Daoy (cell line): ENCODE data around the gene PDRG1. TPM values are rescaled to one million over a fixed set of nuclear protein-coding genes. Genes with fewer than 3 reads are reported as not detected.
"Not testable (repeated sequence)": the region's sequence is repeated elsewhere in the genome, so short reads cannot be mapped to it uniquely, and the experiment has no call there.

ENCODE experiments used
- DNase-seq: peaks from one replicate; pipeline ENCODE4 v3.0.0-alpha.2; 2015; ENCODE audit warnings: low read depth
- total RNA-seq: library from RNA; depleted of rRNA; stranded (reverse); fragments of >200 nt; shearing (Covaris generic); gene quantifications from 2 replicates; pipeline ENCODE4 v1.2.3, GENCODE V29; 2014

Gene PDRG1
- total RNA-seq, 1 experiment from 2014 or later: 13.6 TPM

DNA sequence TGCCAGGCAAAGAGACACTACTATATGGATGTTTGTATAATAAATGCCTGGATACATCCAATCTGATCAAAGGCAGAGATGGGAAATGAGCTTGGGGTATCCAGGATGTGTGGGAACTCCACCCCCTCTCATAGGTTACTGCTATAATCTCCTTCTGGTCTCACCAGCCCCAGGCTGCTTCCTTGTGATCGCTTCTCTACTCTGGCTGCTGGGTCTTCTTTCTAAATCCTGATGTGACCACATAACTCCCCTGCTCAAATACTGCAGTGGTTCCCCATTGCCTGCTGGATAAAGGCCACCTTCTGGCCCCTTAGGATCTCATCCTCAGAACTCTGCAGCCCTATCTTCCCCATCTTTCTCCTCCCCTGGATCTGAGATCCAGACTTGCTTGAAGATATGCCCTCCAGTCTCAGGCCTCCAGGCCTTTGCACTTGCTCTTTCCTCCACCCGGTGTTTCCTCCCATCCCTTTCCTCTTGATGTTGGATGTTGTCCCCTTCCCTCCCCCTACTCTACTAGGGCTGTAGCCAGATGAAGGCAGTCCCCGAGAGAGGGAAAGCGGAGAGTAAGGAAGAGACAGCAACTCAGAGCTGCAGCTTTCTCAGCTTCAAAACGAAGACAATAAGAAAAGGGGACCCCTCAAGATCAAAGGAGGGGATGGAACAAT is 15.3 kb upstream of the PDRG1 start:
- DNase-seq: no peak

DNA sequence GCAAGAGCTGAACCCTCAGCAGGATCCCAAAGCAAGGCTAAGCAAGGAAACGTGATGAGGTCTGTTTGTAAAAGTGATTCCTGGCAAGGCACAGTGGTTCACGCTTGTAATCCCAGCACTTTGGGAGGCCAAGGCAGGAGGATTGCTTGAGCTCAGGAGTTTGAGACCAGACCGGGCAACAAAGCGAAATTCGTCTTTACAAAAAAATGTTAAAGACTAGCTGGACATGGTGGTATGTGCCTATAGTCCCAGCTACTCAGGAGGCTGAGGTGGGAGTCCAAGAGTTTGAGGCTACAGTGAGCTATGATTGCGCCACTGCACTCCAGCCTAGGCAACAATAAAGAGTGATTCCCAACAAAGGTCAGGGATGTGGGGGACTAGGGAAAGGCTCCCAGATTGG is 12.0 kb upstream of the PDRG1 start:
- DNase-seq: no peak

DNA sequence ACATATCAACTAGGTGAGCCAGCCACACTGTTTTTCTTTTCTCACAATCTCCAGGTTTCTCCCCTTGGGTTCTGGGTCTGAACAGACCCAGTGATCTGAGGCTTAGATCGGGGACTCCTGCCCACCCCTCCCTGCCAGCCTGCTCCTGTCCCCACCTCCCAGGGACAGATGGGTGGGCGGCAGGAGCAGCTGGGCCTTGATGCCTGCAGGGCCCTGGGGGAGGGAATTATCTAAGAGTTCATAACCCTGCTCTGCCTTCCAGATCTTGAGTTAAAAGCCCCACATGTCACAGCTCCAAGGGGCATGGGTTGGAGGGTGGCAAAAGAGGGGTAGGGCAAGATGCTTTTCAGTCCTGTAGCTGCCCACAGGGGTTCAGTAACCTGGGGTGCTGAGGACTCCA is 10.9 kb upstream of the PDRG1 start:
- DNase-seq: no peak

DNA sequence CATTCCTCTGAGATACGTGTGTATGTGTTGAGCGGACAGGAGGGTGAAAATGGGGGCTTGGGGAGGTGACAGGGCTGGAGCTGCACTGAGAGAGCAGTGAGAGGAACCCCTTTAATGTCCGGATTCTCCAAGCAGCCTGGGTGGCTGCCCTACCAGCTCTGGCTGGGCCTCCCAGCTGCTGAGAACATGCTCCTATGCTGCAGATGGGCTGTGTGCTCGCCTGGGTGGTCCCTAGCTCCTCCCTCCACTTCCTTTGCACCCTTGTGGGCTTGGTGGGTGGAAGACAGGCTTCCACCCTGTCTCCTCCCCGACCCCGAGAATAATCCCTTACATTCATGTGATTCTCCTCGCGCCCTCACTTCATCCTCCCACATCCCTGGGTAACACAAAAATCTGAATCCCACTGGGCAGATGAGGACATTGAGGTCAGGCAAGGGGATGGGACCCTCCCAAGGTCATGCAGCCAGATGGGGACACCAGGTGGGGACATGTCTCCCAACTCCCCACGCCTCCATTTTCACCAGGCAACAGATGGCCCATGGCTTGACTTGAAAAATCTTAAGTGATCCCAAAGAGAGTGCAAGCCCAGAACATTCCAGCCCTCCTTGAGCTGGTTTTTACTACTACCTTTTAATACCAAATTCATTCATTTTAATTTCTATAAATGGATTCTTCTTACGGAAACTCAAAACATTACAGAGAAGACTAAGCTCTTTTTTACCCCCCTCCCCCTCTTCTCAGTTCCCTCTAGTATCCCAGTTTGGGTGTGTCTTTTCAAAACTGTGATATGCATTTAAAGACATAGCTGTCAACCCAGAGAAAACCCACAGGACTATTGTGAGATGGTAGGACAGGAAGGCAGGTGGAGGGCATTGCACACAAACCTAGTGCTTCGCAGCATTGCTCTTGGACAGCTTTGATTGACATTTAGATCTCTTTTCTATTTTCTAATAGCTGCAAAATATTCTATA is 5.0 kb upstream of the PDRG1 start:
- DNase-seq: no peak

DNA sequence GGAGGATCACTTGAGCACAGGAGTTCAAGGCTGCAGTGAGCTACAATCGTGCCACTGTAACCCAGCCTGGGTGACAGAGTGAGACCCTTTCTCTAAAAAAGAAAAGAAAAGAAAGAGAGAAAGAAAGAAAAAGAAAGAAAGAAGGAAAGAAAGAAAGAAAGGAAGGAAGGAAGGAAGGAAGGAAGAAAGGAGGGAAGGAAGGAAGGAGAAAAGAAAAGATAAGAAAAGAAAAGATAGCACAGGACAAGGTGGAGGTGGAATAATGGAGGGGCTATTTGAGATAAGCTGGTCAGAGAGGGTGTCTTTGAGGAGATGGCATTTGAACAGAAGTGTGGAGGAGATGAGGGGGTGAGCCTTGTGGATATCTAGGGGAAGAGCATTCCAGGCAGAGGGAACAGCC is 2.7 kb upstream of the PDRG1 start:
- no peak for DNase-seq

DNA sequence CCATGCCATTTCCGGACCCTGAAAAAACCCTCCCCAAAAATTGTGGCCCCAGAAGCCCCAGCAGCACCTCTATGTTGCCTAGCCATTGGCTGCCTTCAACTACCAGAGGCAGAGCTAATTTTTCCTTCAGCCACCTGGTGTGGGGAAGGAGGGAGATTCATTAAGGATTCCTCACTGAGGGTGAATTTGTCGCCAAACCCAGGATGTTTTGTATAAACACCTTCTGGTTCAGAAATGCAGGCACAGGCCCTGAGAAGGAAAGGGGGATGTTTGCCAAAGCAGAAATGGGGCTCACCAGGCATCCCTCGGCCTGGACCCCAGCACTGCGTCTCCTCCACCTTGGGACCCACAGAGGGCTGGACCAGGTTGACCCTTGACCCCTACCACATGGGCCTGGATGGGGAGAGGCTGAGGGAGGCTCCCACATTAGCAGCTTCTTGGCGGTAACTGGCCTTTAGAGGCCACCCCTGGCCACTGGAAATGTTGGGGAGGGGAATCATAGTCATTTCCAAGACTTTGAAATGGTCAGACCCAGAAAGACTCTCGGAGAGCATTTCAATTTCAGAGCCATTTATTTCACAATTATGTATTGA is 1.8 kb upstream of the PDRG1 start:
- no peak for DNase-seq

DNA sequence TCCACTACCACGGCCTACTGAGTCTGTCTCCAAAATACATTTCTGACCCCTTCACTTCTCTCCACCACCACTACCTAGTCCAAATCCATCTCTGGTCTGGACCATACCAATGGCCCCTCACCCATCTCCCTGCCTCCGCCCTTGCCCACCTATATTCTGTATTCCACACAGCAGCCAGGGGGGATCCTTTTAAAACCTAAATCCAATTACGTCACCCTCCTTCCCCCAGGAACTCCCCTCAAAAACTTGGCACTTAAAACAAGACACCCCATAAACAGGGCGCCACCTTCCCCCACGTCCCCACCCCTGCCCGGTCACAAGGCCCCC is 680 bp downstream of the PDRG1 start:
- DNase-seq: no peak

DNA sequence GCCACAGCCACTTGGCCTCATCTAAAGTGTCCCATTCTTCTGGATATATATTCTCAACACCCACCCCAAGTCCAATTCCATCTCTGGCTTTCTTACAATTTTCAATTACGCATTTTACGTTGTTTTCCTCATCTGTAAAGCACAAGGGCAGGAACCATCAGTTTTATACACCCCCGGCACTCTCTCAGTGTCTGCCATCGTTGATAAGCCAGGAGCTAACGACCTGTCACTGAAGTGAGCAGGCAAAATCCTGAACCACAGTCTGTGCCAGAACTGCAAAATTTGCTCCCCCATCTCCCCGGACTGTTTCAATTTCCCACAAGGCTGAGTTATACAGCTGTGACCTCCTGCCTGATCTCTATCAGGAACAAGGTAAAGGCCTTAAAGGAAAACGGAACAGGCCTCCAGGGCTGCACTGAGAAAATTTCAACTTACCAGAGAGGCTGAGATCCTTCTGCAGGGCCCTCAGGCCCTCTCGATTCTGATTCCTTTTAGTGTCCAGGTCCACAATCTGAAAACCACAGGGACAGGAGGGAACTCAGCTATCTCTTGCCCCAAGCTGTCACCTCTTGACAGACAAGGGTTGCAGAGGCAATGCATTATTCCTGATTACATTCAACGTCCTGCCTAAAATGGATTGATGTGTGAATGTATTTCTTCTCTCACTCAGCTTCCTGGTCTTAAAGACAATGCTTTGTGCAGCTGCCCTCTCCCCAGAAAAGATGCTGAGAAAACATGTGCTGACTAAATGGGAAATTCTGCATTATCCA is 1.8 kb downstream of the PDRG1 start:
- DNase-seq: no peak

DNA sequence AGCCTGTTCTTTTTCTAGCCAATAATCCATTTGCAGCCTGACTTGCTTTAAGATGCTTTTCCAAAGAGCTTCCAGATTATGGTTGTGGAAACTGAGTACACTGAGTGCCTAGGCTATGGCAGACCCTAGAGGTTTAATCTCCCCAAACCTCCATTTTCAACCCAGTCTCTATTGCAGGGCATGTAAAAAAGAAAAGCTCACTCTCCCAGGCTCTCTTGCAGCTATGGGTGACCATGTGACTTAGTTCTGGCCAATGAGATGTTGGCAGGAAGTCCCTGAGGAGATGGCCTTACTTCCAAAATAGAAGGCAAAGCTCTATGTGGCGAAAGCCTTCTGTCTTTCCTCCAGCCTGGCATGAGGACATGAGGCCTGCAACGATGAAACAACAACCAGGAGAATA is 3.8 kb downstream of the PDRG1 start:
- DNase-seq: no peak

DNA sequence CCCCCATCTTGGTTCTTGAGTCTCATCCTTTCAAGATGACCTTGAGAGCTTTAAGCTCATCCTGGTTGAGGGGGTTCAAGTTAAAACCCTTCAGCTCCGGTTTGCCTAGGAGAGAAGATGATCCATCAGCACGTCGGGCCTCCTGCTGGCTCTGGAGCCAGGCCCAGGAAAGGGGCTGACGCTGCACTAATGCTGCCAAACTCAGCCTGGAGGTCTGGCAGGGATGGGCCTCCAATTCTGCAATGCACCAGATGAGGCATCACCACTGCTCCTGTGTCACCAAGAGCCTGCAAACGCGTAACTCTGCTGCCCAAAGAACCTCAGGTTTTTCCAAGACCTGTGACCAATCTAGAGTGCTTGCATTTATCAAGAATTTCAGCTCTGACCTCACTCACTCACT is 6.1 kb downstream of the PDRG1 start:
- DNase-seq: no peak

DNA sequence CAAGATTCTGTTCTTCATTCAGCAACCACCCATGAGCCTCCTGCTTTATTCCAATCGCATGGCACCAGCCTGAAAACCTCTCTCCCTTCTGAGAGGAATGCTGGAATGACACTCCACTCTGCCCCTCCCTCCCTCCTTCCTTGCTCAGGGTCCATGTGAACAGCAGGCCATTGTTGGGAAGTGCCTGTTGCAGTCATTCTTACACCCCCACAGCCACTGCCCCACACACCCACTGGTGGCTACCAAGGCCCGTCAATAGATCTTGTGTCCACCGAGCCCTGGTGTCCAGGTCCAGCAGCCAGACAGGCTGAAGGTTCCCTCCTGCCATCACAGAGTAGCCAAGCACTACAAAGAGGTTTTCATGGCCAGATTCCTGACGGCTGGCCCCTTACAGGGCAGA is 6.5 kb downstream of the PDRG1 start:
- DNase-seq: no peak

DNA sequence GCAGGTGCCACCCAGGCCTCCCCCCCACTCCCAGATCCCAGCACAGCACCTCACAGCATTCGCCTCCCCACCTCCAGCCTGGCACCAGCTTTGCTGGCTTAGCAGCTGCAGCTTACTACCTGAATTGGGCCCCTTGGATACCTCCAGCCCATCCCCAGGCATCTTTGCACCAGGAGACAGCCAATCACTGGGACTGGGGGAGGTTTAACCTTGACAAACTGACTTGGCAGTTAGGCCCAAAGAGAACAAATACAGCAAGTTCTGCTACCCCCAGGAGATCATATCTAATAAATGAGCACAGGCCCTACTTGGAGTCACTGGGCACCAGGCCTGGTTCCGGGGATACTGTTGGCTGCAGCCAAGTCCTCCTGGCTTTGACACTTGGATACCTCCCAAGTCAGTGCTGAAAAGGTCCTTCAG is 8.8 kb downstream of the PDRG1 start:
- DNase-seq: no peak

DNA sequence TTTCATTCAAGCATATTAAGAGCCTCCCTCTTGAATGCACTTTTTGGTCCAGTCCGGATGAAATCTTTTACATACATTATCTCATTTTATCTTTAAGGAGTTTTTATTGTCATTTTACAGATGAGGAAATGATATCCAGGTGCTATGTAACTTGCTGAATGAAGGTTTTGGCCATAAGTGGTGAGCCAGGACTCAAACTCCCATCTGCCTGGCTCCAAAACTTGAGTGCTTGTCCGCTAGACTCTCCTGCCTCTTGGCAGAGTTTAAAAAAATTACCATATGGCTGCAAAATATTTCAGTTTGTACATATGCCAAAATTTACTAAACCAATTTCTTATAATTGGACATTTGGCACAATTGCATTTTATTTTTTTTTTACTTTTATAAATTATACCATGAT is 12.2 kb downstream of the PDRG1 start:
- no peak for DNase-seq

DNA sequence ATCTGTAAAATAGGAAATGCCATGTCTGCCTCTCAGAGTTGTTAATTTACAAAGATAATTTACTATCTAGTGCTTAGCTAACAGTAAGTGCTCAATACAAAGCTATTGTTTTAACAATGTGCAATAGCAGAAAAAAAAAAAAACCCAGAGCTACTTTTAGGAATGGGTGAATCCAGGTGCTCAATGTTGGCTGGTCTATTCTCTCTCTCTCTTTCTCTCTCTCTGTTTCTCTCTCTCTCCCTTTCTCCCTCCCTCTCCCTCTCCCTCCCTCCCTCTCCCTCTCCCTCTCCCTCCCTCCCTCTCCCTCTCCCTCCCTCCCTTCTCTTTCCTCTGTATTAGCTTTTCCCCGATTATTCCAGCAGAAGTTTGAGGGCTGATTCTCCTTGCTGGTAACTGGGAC is 14.0 kb downstream of the PDRG1 start:
- no peak for DNase-seq

DNA sequence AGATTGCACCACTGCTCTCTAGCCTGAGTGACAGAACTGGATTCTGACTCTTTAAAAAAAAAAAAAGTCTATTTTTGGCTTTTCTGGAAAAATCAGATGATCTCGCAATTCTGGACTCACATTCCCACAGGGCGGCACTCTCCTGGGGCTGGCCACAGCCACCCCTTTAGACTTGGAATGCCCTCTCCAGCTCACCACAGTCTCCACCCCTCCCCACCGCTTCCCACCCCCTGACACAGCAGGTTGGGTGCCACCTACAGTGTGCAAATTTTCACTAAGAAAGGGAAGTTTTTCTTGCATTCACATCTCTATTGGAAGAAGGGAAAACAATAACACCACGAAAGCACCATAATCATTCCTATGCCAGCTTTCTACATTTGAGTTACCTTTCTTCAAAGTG is 15.4 kb downstream of the PDRG1 start:
- no peak for DNase-seq

DNA sequence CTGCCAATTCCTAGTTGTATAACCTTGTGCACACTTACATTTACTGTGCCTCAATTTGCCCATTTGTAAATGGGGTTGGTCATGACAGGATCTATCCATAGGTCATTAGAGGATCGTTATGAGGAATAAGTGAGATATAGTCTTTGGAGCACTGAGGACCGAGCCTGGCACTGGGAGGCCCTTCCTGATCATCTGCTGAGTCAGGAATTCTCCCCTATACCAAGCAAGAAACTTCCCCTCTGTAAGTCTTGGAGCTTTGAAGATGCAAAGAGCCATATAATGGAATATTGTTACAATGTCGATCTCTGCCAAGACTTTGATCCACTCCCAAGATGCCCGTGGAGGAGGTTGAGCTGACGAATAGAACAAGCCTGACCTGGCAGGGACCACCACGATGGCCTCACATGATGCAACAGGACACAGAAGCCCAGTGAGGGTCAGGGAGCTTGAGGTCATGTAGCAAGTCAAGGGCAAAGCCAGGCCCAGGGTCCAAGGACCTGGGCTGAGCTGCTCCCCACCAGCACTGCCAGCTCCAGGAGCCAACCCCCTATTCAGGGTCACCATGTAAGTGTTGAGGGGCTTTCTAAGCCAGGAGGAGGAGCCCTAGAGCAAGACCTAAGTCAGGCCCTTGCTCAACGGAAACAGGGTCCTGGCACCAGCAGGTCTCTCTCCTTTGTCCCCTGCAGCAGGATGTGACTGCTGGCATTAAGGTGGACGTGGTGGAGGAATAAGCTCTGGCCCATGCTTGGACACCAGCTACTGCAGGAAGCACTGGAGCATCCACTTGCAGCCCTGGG is 16.7 kb downstream of the PDRG1 start:
- no peak for DNase-seq

DNA sequence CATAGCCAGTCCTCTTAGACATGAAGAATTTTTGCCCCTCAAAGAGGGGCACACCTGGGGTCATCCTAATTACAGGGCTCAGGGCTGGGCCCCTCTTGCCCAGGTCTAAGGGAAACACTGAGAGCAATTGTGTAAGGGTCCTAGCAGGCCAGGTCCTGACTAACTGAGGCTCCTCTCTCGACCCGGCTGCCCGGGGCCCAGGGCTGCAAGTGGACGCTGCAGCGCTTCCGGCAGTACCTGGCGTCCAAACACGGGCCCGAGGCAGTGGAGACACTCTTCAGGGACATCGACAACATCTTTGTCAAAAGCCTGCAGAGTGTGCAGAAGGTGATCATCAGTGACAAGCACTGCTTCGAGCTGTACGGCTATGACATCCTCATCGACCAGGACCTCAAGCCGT is 17.4 kb downstream of the PDRG1 start:
- no peak for DNase-seq

DNA sequence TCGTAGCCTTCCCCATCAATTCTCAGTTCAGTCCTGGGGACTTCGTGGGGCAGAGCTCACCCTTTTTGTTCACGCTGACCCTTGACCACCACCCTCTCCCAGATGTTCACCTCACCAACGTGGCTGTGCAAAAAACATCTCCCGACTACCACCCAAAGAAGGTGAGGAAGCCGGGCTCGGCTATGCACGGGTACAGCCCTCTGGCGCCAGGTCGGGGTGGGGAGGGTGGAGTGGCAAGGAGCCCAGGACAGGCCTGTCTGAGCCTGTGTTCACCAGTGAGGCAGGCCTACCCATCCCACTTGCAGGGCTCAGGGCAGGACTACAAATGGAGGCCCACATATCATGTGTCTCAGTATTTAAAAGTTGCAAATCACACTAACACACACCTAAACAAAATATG is 18.1 kb downstream of the PDRG1 start:
- no peak for DNase-seq

DNA sequence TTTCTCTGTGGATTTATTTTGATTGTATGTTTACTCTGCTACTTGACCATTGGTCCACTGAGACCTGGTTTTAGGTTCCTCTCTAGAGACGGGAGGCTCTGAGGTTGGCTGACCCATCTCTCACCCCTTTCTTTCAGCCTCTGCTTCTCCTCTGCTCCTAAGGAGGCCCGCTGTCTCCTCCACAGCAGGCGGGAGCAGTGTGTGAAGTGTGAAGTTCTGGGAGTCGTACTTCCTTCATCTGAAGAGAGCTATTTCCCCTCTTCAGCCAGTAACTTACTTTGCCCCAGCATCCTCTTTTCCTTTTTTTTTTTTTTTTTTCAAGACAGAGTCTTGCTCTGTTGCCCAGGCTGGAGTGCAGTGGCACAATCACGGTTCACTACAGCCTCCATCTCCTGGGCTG is 21.1 kb downstream of the PDRG1 start:
- DNase-seq: no peak

DNA sequence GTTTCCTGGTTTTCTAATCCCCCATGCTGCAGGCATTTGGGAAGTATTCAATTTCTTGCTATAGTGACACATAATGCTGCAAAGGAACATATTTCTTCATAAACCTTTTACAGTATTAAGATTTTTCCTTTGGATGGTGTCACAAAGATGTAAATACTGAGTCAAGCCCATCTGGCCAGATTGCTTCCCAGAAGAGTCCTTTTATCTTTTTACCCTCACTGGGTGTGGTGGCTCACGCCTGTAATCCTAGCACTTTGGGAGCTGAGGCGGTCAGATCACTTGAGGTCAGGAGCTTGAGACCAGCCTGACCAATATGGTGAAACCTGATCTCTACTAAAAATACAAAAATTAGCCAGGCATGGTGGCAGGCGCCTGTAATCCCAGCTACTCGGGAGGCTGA is 22.2 kb downstream of the PDRG1 start:
- DNase-seq: not testable (repeated sequence)

DNA sequence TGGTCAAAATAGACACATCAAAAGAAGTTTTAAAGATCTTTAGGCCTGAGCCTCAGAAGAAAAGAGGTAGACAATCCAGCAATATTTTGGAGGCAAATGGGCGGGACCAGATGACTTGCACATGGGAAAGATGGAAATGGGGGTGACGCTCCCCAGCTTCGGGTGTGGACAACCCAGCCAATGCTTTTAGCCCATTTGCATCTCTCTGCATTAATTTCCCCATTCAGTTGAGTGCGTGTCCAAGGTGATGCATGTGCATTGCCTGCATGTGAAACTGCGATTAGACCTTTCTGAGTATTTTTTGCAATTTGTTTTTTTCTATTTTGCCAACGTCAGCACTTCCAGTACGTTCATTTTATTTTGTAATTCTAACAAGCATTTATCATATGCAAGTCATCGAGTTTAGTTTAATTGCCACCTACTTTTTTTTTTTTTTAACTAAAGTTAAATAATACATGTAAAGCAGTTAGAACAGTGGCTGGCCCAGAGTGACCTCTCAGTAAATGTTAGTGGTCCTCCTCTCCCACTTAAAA is 24.2 kb downstream of the PDRG1 start:
- DNase-seq: no peak
